OCI-LY1 (cell line): ENCODE data around the gene ACKR3.

Experiments used
- H2AFZ ChIP-seq: fragments of 200-600 bp; sonication (generic), shearing (Covaris generic); 2 replicates; pipeline ENCODE4 v1.6.0; 2014; ENCODE audit warnings: antibody characterized with exemption, mild to moderate bottlenecking, low read length
- H3F3A ChIP-seq: fragments of 200-600 bp; sonication (generic), shearing (Covaris generic); 2 replicates; pipeline ENCODE4 v1.6.0; 2014; ENCODE audit warnings: mild to moderate bottlenecking, antibody characterized with exemption, low read length, moderate library complexity; ENCODE audit not compliant: insufficient read depth
- H3K27ac ChIP-seq: fragments of 200-600 bp; sonication (generic); 2 replicates; pipeline ENCODE4 v1.5.1; 2014; ENCODE audit warnings: low read length, mixed run types, mild to moderate bottlenecking, low read depth; ENCODE audit not compliant: poor library complexity, severe bottlenecking
- H3K27me3 ChIP-seq: fragments of 200-600 bp; sonication (generic); 2 replicates; pipeline ENCODE4 v1.6.0; 2014; ENCODE audit warnings: antibody characterized with exemption, mild to moderate bottlenecking, low read length, moderate library complexity; ENCODE audit not compliant: insufficient read depth
- H3K36me3 ChIP-seq: fragments of 200-600 bp; sonication (generic); 2 replicates; pipeline ENCODE4 v1.6.1; 2014; ENCODE audit warnings: mild to moderate bottlenecking, antibody characterized with exemption, low read length, moderate library complexity, mixed read lengths; ENCODE audit not compliant: insufficient read depth
- H3K4me1 ChIP-seq: fragments of 200-600 bp; sonication (generic); 2 replicates; pipeline ENCODE4 v1.5.1; 2014; ENCODE audit warnings: mild to moderate bottlenecking, low read length, moderate library complexity; ENCODE audit not compliant: insufficient read depth, severe bottlenecking
- H3K4me2 ChIP-seq: fragments of 200-600 bp; sonication (generic), shearing (Covaris generic); 2 replicates; pipeline ENCODE4 v1.6.1; 2014; ENCODE audit warnings: low read length
- H3K4me3 ChIP-seq: fragments of 200-600 bp; sonication (generic); 2 replicates; pipeline ENCODE4 v1.5.1; 2014; ENCODE audit warnings: low read length, low read depth, mild to moderate bottlenecking, mixed read lengths; ENCODE audit not compliant: poor library complexity, severe bottlenecking
- H3K79me2 ChIP-seq: fragments of 200-600 bp; shearing (Covaris generic); 2 replicates; pipeline ENCODE4 v1.6.1; 2016; ENCODE audit warnings: mixed run types, low read length, mixed read lengths; ENCODE audit not compliant: insufficient read depth
- H3K9ac ChIP-seq: fragments of 200-600 bp; sonication (generic), shearing (Covaris generic); 2 replicates; pipeline ENCODE4 v1.6.1; 2014; ENCODE audit warnings: mild to moderate bottlenecking, low read length, mixed read lengths
- H3K9me2 ChIP-seq: fragments of 200-600 bp; sonication (generic), shearing (Covaris generic); 2 replicates; pipeline ENCODE4 v1.6.1; 2014; ENCODE audit warnings: low read depth, mild to moderate bottlenecking, low read length, mixed read lengths
- H3K9me3 ChIP-seq: fragments of 200-600 bp; shearing (Covaris generic); 2 replicates; pipeline ENCODE4 v1.6.1; 2014; ENCODE audit warnings: low read length, mixed read lengths
- H4K20me1 ChIP-seq: fragments of 200-600 bp; sonication (generic), shearing (Covaris generic); 2 replicates; pipeline ENCODE4 v1.6.0; 2016; ENCODE audit warnings: mild to moderate bottlenecking, low read length; ENCODE audit not compliant: insufficient read depth
- CTCF ChIP-seq: fragments of 200-600 bp; sonication (generic), shearing (Covaris generic); IDR thresholded peaks from 2 replicates; pipeline ENCODE4 v1.5.1; 2017; ENCODE audit warnings: mild to moderate bottlenecking, antibody characterized with exemption, low read length, moderate library complexity, mixed read lengths
- EZH2 ChIP-seq: fragments of 200-600 bp; sonication (generic), shearing (Covaris generic); IDR thresholded peaks from 2 replicates; pipeline ENCODE4 v1.8.0; 2017; ENCODE audit warnings: borderline replicate concordance, mixed run types, mild to moderate bottlenecking, antibody characterized with exemption, low read length, moderate library complexity, mixed read lengths

Gene ACKR3

DNA sequence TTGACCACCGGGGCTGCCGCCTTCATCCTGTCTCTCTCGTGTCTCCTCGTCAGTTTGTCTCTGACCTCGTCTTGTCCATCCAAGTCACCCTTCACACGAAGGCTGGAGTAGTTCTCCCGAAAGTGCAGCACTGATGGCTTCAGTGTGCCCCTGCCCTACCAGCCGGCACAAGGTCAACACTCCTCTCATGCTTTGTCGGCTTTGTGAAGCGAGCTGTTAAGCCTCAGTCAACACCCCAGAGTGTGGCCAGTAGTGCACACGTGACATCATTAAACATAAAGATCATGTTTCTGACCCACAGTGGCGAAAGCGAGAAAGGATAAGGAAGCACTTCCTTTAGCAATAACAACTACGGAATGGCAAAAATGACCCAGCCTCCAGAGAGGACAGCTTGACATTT, 23.2 kb downstream of the ACKR3 start:
- Histone ChIP-seq H3K4me3 (no peak overlapping the region), H3K9ac (no peak overlapping the region), H3K36me3 (no peaks in the 10 kb centered on the region), H3K9me2 (no peaks in the 10 kb centered on the region), H2AFZ (no peak overlapping the region), H4K20me1 (no peaks in the 10 kb centered on the region), H3F3A (no peaks in the 10 kb centered on the region), H3K79me2 (no peaks in the 10 kb centered on the region), H3K27me3 (no peaks in the 10 kb centered on the region; the same call in 1 of the 2 replicates), H3K4me1 (no peaks in the 10 kb centered on the region), H3K9me3 (no peaks in the 10 kb centered on the region), H3K4me2 (no peak overlapping the region), H3K27ac (no peak overlapping the region)
- TF ChIP-seq EZH2 (no peak), CTCF (no peak)

GRCh38 chr2:236593531-236593930, 23.9 kb downstream of the ACKR3 start:
- no peak overlapping the region for H3K4me3 ChIP-seq
- H3K4me1 ChIP-seq, result no peaks in the 10 kb centered on the region
- H3K27ac ChIP-seq, result no peak overlapping the region
- no peaks in the 10 kb centered on the region for H3K79me2 ChIP-seq
- no peak overlapping the region for H3K4me2 ChIP-seq
- H3K9me3 ChIP-seq, result no peaks in the 10 kb centered on the region
- TF ChIP-seq EZH2, result no peak
- TF ChIP-seq CTCF, result no peak
- H3F3A ChIP-seq, result no peaks in the 10 kb centered on the region
- no peak overlapping the region for H3K9ac ChIP-seq
- H3K36me3 ChIP-seq, result no peaks in the 10 kb centered on the region
- no peaks in the 10 kb centered on the region; the same call in 1 of the 2 replicates for H3K27me3 ChIP-seq
- no peaks in the 10 kb centered on the region for H4K20me1 ChIP-seq
- no peak overlapping the region for H2AFZ ChIP-seq
- H3K9me2 ChIP-seq, result no peaks in the 10 kb centered on the region

GRCh38 chr2:236593956-236594355, 24.3 kb downstream of the ACKR3 start:
- no peaks in the 10 kb centered on the region for H4K20me1 ChIP-seq
- no peak overlapping the region for H3K4me2 ChIP-seq
- no peaks in the 10 kb centered on the region for H3K36me3 ChIP-seq
- no peak overlapping the region for H3K9ac ChIP-seq
- no peaks in the 10 kb centered on the region for H3K9me3 ChIP-seq
- TF ChIP-seq EZH2 (no peak), CTCF (no peak)
- no peak overlapping the region for H2AFZ ChIP-seq
- no peaks in the 10 kb centered on the region for H3F3A ChIP-seq
- H3K79me2 ChIP-seq, result no peaks in the 10 kb centered on the region
- no peak overlapping the region for H3K27ac ChIP-seq
- no peaks in the 10 kb centered on the region for H3K9me2 ChIP-seq
- H3K4me3 ChIP-seq, result no peak overlapping the region
- H3K27me3 ChIP-seq, result no peaks in the 10 kb centered on the region; the same call in 1 of the 2 replicates
- H3K4me1 ChIP-seq, result no peaks in the 10 kb centered on the region
